ELR (cell line): ENCODE results near the gene ARHGAP30.
"Not testable (repeated sequence)": the region's sequence is repeated elsewhere in the genome, so short reads cannot be mapped to it uniquely, and the experiment has no call there.

Experiments used
- DNase-seq: peaks from one replicate; pipeline ENCODE4 v3.0.0-alpha.2; 2015; ENCODE audit warnings: low read depth

ARHGAP30 gene

DNA sequence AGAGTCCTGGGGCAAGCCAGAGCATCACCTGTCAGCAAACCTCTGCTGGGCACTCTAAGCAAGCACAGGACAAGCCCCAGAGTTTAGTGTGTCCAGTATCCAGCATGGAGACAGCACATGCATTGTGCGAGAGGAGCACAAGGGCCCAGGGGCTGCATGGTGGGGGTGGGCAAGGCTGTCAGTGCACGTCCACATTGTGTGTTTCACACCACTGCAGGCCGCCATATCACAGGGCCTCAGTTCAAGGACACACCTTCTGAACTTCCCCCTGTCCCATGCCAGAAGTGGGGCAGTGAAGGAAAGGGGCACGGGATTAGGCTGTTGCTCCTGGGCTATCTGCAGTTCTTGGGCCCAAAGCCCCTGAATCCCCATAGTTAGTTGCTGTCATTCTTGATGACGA, 30.1 kb downstream of the ARHGAP30 start:
- no peak for DNase-seq

DNA sequence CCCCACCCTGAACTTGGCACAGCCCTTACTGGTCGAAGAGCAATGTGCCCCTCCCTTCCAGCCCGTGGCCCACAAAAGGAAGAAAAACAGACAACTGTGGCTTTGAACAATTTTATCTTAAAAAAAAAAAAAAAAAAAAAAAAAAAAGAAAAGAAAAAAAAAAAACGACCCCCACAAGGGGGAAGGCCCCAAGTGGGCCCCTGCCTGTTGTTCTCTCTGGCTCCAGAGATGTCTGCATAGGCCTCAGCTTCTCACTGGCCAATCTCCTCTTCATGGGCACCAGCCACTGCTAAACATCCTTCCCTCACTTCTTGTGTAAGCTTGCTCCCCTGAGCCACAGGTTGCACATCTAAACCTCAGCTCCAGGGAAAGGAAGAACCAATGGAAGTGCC, 30.5 kb downstream of the ARHGAP30 start:
- DNase-seq, result no peak

DNA sequence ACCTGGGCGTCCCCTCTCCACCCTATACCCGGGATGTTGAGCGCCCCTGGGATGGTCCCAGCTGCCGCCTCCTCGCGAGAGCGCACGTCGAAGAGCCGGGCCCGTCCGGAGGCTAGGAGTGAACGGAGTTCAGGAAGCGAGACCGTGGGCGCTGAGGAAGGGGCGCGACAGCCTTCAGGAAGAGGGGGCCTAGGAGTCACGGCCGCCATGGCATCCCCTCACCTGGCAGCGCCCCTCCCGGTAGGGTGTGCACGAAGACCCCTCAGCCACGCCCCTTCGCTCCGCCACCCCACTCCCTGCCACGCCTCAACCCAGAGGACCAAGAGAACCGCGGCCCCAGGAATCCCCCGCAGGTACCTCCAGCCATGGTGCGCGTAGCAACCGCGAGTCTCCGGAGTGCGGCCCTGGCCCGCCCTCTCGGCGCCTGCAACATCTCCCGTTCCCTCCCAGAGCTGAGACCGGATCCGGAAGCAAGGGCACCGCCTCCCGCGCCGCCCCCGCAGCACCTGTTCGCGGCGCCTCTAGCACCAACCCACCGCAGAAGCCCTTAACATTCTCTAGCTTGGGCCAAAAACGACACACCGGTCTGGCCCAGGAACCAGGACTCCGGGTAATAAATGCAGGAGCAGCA, 31.1 kb downstream of the ARHGAP30 start, which contains the start of gene TSTD1:
Gene TSTD1, minus strand, starts transcription at position 442 of the 631 bp plus-strand sequence. Its CDS starts 75 bp downstream, at position 367.
- DNase-seq, result no peak

DNA sequence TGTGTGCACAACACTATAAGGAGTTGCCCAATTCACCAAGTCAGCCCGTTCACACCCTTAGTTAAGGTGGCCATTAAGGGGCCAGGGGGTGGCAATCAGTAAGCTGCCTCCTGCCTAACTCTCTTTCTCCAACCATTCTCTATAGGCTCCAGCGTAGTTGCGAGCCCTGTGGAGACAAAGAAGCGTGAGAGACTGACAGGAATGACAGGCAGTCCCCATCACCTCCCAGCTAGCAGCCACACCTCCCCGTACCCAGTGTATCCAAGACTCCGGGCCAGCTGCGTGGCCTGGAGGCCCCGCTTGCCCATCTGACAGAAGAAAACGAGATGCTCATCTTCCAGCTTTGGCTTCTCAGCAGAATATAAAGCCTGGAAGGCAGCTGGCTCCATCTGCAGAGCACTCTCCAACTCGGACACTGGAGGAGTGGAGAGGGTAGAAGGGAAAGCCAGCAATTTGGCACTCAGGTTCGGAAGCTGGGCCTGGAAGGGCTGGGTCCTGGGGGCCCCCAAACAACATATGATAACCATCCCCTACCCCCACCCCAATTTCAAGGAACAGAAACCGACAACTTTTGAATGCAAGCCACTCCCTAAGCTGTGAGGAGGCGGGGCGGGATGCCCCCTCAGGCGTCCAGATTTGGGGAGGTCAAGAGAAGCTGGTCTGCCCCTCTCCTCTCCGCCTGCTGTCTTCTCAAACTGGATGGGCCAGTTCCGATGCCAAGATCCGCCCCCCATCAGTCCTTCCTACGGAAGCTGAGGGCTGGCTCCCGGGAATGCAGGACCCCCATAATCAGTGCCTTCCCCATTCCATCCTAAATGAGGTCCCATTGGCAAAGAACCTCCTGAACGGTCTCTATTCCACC, 31.8 kb downstream of the ARHGAP30 start:
- no peak for DNase-seq

DNA sequence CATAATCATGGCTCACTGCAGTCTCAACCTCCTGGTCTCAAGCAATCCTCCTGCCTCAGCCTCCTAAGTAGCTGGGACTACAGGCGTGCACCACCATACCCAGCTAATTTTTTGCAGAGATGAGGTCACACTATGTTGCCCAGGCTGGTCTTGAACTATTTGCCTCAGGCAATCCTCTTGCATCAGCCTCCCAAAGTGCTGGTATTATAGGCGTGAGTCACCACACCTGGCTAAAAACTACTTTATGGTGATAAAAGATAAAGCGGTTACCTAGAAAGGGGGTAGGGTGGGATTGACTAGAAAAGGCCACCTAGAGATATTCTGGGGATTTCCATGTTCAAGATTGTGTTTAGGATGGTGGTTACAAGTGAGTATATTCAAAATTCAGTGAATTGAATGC, 35.9 kb downstream of the ARHGAP30 start:
- DNase-seq, result peak; percentile 74

DNA sequence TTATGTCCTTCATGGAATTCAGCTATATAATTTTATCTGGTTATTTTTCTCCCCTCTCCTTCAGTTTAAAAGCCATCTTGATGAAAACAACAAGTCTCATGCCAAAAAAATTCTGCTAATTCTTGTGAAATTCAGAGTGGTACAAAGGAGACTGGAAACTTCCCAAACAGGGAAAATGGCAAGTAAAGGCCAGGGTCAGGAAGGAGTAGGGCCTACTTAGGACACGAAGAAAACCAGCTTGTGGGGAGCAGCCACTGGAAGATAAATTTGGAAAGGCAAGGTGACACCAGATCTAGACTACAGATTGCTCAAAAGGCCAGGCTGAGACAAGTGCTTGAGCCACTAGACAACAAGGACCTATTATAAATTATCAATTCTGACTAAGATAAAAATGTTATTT, 37.3 kb downstream of the ARHGAP30 start:
- DNase-seq, result no peak

DNA sequence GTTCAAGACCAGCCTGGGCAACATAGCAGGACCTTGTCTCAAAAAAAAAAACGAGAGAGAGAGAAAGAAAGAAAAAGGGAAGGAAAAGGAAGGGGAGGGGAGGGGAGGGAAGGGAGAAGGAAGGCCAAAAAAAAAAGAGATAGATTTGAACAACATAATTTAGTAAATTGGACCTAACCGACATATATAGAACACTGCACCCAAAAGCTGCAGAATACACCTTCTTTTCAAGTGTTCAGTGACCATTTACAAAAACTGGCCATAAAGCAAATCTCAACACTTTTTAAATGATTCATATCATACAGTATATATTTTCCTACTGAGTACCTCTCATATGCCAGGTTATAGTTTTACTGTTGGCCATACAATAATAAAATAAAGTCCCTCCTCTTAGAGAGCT, 37.8 kb downstream of the ARHGAP30 start:
- no peak for DNase-seq

DNA sequence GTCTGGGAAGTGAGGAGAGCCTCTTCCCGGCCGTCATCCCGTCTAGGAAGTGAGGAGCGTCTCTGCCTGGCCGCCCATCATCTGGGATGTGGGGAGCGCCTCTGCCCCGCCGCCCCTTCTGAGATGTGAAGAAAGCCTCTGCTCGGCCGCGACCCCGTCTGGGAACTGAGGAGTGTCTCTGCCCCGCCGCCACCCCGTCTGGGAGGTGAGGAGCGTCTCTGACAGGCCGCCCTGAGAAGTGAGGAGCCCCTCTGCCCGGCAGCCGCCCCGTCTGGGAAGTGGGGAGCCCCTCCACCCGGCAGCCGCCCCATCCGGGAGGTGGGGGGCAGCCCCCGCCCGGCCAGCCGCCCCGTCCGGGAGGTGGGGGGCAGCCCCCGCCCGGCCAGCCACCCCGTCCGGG, 40.2 kb downstream of the ARHGAP30 start:
- not testable (repeated sequence) for DNase-seq

DNA sequence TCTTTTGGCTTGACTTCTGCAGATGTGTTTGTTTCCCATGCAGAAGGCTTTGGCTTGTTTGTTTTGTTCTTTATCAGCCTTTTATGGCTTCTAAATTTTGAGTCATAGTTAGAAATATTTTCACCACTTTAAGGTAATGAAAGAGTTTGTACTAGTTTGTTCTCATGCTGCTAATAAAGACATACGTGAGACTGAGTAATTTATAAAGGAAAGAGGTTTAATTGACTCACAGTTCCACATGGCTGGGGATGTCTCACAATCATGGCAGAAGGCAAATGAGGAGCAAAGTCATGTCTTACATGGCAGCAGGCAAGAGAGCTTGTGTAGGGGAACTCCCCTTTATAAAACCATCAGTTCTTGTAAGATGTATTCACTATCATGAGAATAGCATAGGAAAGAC, 42.7 kb downstream of the ARHGAP30 start:
- not testable (repeated sequence) for DNase-seq

DNA sequence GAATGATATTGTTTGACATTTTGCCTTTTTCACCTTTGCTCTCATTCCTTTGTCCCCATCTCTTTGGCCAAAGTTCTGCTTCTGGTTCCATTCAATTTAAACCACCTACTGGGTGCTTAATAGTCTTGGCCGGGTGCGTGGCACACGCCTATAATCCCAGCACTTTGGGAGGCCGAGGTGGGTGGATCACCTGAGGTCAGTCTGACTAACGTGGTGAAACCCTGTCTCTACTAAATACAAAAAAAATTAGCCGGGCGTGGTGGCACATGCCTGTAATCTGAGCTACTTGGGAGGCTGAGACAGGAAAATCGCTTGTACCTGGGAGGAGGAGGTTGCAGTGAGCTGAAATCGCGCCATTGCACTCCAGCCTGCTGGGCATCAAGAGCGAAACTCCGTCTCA, 47.3 kb downstream of the ARHGAP30 start:
- DNase-seq, result not testable (repeated sequence)

DNA sequence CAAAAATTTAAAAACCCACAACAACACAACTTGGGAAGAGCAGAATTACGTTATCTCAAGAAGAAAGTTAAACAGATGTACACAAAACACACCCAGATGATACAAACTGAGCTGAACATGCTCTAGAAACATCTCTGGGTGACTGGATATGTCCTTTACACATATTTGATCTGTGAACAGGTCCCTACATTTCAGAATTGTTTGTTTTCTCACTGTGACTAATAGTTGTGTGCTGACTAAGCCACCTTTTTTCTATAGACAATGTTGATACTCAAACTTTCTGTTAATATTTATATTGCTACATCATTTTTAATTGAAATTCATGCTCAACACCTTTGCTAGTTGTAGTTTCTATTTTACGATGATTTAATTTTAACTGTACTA, 47.7 kb downstream of the ARHGAP30 start:
- peak; percentile 72 for DNase-seq

DNA sequence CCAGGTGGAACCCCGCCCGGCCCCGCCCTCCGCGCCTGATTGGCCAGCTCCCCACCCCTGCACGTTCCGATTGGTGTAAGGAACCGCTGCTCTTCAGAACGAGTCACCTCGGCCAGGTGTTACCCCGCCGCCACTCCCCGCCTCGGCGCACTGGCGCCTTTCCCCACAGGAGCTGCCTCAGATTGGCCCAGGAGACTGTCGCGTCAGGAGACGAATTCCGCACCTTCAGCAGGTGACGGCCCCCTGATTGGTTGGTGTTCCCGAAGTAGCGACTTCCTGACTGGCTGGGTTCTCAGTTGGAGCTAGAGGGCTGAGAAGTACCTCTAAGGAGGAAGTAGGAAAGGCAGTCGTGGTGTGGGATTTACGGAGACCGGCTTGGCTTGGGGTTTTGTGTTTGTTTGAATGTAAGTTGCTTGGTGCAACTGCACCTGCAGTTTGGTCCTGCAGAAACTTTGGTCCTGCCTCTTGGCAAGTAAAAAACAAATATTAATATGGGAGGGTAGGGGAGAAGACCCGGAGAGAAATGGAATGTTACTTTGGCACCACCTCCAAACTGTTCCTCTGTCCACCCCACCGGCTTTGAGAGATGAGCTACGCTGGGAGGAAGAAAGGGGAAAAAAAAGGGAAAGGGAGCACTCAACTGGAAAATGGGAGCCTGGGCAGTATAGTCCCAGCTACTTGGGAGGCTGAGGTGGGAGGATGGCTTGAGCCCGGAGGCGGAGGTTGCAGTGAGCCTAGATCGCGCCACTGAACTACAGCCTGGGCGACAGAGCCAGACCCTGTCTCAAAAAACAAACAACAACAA, 48.3 kb downstream of the ARHGAP30 start:
- peak; percentile 55 for DNase-seq

DNA sequence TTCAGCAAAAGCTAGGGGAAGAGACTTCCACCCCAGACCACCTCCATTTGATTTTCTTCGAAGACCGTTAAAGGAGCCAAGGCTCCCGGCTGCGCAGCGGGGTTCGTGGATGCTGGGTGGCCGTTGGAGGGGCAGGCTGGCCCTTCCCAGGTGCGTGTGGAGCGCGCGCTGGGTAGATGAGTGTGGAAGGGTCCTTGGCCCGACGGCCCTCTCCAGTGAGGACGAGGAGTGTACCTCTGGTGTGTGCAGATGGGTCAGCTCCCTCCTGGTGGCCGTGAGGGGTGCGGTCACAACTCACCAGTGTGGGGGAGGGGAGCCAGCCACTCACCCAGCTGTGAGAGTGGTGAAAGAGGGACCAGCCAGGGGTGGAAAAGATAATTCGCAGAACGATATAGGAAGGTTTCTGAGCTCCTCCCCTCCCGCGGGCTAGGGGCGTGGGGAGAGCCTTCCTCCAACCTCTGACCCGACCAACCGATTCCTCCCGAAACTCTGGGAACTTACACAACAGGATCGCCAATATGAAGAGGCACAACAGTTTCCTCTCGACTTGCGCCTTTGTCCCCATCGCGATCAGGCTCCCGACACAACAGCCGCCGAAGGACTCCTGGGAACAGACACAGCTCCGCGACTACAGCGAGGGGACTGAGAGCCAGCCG, 49.1 kb downstream of the ARHGAP30 start, which contains the start of gene F11R:
Gene F11R, minus strand, starts transcription at position 644 of the 656 bp plus-strand sequence. Its CDS starts 79 bp downstream, at position 565.
- DNase-seq, result peak; percentile 42

DNA sequence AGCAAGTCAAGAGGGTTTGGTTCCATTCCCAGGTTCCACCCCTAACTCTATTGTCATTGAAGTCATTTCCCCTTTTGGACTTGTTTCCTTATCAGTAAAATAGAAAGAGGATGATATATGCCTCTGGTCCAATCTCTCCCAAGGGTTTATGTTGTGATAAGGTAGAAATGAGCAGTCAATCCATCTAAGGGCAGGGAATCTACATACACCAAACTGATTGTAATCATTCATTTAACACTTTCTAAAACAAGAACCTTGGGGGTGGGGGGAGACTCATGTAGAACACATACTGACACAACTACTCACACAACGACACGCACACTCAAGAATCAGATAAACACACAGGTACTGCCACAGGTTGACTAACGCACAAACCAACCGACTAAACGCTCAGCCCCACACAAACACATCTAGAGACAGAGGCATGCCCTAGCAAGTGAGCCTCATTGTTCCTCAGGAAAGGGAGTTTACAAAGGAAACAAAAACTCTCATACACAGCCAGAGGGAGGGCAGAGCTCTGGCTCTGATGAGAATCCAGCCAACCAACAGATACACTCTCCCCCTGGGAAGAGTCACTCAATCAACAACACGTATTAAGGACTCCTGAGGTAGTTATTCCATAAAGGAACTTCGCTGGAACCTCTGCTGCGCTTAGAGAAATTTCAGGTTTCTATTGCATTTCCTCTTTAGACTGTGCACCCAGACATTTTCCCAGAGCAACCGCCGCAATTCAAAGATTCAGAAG, 49.8 kb downstream of the ARHGAP30 start:
- peak; percentile 10 for DNase-seq

DNA sequence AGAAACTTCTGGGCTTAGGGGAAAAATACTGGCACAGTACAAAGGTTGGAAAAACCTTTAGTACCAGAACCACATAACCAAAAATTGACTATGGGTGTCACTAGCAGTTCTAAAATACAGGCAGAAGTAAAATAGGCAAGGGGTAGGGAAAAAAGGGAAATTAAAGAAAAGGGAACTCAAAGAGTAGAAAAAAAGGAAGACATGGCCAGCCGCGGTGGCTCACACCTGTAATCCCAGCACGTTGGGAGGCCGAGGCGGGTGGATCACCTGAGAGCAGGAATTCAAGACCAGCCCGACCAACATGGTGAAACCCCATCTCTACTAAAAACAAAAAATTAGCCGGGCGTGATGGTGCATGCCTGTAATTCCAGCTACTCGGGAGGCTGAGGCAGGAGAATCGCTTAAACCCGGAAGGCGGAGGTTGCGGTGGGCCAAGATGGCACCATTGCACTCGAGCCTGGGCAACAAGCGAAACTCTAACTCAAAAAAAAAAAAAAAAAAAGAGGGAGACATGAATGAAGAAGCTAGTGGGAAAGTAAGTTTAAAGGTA, 50.5 kb downstream of the ARHGAP30 start:
- DNase-seq, result not testable (repeated sequence)

DNA sequence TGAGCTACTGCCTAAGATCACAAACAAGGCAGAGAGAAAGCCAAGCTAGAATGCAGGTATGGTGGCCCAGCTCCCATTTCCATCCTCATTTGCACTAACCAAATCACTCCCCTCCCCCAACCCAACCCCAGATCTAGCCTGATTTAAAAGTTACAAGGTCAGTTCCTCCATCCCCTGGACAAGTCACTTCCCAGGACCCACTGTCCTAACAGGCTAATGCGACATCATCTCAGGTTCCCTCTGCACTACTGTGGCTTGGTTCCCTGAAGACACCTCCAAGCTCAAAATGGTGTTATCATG, 51.1 kb downstream of the ARHGAP30 start:
- no peak for DNase-seq

DNA sequence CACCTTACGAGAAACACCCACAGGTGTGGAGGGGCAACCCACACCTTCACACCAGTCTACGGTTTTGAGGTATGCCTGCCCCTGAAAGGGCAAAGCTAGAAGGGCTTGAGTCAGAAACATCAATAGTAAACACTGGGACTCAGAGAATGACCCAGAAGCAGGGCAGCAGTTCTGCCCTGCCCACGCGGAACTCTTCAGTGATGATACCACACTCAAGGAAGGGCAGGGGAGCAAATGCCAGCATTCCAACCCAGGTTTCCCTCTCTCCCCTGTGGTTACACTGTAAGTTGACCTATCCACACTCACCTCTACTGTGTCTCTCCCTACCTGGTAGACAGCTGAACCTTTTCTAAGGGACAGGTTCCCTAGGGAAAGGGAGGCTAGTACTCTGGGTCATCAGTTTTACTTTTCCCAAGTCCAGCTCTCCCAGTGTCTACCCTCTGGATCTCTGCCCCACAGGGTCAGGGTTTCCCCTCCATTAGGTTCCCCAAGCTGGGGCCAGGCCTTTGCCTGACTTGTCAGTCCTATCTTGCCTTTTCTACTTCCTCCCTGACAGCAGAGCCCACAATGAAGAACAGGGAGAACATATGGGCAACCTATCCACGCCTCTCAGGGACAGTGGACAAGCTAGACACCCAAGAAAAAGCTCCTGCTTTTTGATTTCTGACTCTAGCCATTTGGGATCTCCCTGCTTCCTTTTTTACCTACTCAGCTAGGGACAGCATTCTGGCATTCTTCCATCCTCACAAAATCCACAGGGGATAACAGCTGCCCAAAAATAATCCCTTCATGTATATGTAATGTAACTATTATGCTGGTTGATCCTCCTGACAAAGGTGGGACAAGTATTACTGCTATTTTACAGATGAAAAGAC, 51.7 kb downstream of the ARHGAP30 start:
- no peak for DNase-seq

DNA sequence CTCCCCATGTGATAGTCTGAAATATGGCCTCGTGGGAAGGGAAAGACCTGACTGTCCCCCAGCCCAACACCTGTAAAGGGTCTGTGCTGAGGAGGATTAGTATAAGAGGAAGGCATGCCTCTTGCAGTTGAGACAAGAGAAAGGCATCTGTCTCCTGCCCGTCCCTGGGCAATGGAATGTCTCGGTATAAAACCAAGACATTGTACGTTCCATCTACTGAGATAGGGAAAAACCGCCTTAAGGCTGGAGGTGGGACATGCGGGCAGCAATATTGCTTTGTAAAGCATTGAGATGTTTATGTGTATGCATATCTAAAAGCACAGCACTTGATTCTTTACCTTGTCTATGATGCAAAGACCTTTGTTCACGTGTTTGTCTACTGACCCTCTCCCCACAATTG, 52.5 kb downstream of the ARHGAP30 start:
- DNase-seq, result not testable (repeated sequence)

DNA sequence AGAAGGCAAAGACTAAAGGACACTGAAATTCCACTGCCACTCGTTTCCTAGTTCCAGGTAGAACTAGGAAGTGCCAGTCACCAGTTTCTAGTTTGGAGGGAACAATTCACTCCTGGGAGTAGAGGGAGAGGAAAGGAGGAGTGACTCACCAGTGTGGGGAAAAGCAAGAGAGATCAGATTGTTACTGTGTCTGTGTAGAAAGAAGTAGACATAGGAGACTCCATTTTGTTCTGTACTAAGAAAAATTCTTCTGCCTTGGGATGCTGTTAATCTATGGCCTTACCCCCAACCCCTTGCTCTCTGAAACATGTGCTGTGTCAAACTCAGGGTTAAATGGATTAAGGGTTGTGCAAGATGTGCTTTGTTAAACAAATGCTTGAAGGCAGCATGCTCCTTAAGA, 53.0 kb downstream of the ARHGAP30 start:
- DNase-seq, result peak; percentile 50
